ENCODE data around the gene EFS. TPM values are rescaled to one million over a fixed set of nuclear protein-coding genes. Genes with fewer than 3 reads are reported as not detected.

Gene EFS
- total RNA-seq, 4 donors from 2014 or later: 63.0 to 74.0 (median 64.8) TPM

- Histone ChIP-seq H3K9me3 (no peaks in the 10 kb centered on the region), H3K4me1 (peaks cover 36% of the 10 kb centered on the region), H3K27me3 (no peaks in the 10 kb centered on the region), H3K4me3 (no peak overlapping the region), H3K27ac (no peak overlapping the region), H3K36me3 (peaks cover 29% of the 10 kb centered on the region)
- no peak for TF ChIP-seq POLR2AphosphoS5 (IDR thresholded peaks at IDR 0.05)
- 88% methylated on average over 1 of the region's 1 CpG for WGBS
- peak in 1 of 2 donors; percentile 31 for DNase-seq (ENCODE audit: low spot score in 2 of 2)
These were observed 54.4 kb downstream of the EFS start for GRCh38 chr14:23310546-23310945.

GRCh38 chr14:23308721-23309445 is 56.1 kb downstream of the EFS start:
- Histone ChIP-seq H3K27ac (no peak overlapping the region), H3K4me3 (peak overlapping the region; percentile 67), H3K9me3 (no peaks in the 10 kb centered on the region), H3K36me3 (peaks cover 29% of the 10 kb centered on the region), H3K27me3 (no peaks in the 10 kb centered on the region), H3K4me1 (peaks cover 36% of the 10 kb centered on the region)
- TF ChIP-seq EP300 (IDR thresholded peaks at IDR 0.05) (no peak), CTCF (IDR thresholded peaks at IDR 0.05) (no peak), POLR2AphosphoS5 (IDR thresholded peaks at IDR 0.05) (no peak)
- DNase-seq (ENCODE audit: low spot score in 2 of 2): no peak
- 75% methylated on average over 17 of the region's 17 CpGs for WGBS

DNA sequence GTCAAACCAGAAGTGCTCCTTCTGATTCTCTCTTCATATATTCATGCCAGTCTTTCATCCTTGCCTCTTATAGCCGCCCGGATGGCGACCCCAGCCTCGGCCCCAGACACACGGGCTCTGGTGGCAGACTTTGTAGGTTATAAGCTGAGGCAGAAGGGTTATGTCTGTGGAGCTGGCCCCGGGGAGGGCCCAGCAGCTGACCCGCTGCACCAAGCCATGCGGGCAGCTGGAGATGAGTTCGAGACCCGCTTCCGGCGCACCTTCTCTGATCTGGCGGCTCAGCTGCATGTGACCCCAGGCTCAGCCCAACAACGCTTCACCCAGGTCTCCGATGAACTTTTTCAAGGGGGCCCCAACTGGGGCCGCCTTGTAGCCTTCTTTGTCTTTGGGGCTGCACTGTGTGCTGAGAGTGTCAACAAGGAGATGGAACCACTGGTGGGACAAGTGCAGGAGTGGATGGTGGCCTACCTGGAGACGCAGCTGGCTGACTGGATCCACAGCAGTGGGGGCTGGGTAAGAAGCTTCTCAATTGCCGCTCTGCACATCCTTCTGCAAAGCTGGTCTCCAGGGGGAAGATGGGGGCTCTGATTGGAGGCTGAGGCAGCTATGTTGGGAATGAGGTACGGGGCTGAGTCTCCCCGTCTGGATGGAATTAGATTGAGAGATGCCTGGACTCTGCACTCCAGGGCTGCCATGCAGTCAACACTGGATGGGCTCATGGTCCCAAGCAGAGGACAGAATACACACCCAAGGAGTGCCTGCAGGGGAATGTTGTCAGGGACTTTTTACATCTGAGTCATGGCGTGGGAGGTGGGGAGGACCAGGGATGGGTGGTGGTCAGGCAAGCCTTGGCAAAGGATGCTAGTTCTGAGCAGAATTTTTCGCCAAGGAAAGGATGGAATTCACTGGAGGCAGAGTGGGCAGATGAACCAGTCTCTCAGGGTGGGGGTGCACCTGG is 57.0 kb downstream of the EFS start:
- no peaks in the 10 kb centered on the region for H3K9me3 ChIP-seq
- 78% methylated on average over 21 of the region's 22 CpGs for WGBS
- peak overlapping the region; percentile 88 for H3K27ac ChIP-seq
- H3K4me3 ChIP-seq: peak overlapping the region; percentile 67
- H3K36me3 ChIP-seq: peaks cover 29% of the 10 kb centered on the region
- no peaks in the 10 kb centered on the region for H3K27me3 ChIP-seq
- peak; percentile 40 to 72 for DNase-seq (ENCODE audit: low spot score in 2 of 2)
- no peak for TF ChIP-seq POLR2AphosphoS5 (IDR thresholded peaks at IDR 0.05)
- no peak for TF ChIP-seq POLR2A (IDR thresholded peaks at IDR 0.05)
- no peak for TF ChIP-seq EP300 (IDR thresholded peaks at IDR 0.05)
- no peak for TF ChIP-seq CTCF (IDR thresholded peaks at IDR 0.05)
- peaks cover 39% of the 10 kb centered on the region for H3K4me1 ChIP-seq

GRCh38 chr14:23307146-23307530 is 57.8 kb downstream of the EFS start:
- Histone ChIP-seq H3K36me3 (peaks cover 29% of the 10 kb centered on the region), H3K9me3 (no peaks in the 10 kb centered on the region), H3K4me3 (peak overlapping the region; percentile 67), H3K27ac (peak overlapping the region; percentile 88), H3K4me1 (peaks cover 43% of the 10 kb centered on the region), H3K27me3 (no peaks in the 10 kb centered on the region)
- 21% methylated on average over 5 of the region's 5 CpGs for WGBS
- TF ChIP-seq CTCF (IDR thresholded peaks at IDR 0.05) (no peak), POLR2A (IDR thresholded peaks at IDR 0.05) (no peak), EP300 (IDR thresholded peaks at IDR 0.05) (no peak), POLR2AphosphoS5 (IDR thresholded peaks at IDR 0.05) (no peak)
- no peak for DNase-seq (ENCODE audit: low spot score in 2 of 2)

- 5% methylated on average over 22 of the region's 24 CpGs for WGBS
- DNase-seq (ENCODE audit: low spot score in 2 of 2): peak; percentile 96 to 97
- H3K4me1 ChIP-seq: peaks cover 43% of the 10 kb centered on the region
These were observed 58.4 kb downstream of the EFS start, which contains the start of gene BCL2L2 for GRCh38 chr14:23306412-23307145. TSS of gene BCL2L2 (plus strand) at chr14:23306833. CDS start at chr14:23307768, 935 bp downstream.

More at GRCh38 chr14:23306412-23307145, 58.4 kb downstream of the EFS start, which contains the start of gene BCL2L2:
- Histone ChIP-seq H3K9me3 (no peaks in the 10 kb centered on the region), H3K27ac (peak within 1 kb of the TSS; percentile 88), H3K4me3 (peak within 1 kb of the TSS; percentile 67), H3K36me3 (peaks cover 27% of the 10 kb centered on the region), H3K27me3 (no peaks in the 10 kb centered on the region)
- TF ChIP-seq EP300 (IDR thresholded peaks at IDR 0.05) (no peak), POLR2A (IDR thresholded peaks at IDR 0.05) (peak in 1 of 2 donors; percentile 49), CTCF (IDR thresholded peaks at IDR 0.05) (no peak)

Measured in suprapubic skin (tissue), 4 donors.